Suppressor macrophage treated with lipopolysaccharide for 4 hours (primary cell): ENCODE data around the gene UST.
A peak's percentile ranks its signal among the peaks of the same experiment; 100 is the strongest.
"Not testable (repeated sequence)": the region's sequence is repeated elsewhere in the genome, so short reads cannot be mapped to it uniquely, and the experiment has no call there.

Experiments
- DNase-seq: peaks from one replicate; pipeline ENCODE4 v3.0.0-alpha.2; 2020

Gene UST

DNA sequence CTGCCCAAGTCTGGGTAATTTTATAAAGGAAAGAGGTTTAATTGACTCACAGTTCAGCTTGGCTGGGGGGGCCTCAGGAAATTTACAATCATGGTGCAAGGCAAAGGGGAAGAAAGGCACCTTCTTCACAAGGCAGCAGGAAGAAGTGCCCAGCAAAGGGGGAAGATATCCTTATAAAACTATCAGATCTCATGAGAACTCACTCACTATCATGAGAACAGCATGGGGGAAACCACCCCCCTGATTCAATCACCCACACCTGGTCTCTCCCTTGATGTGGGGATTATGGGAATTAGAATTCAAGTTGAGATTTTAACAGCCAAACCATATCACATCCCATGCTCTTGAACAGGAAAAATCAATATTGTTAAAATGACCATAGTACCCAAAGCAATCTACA, 355.5 kb downstream of the UST start:
- no peak for DNase-seq

DNA sequence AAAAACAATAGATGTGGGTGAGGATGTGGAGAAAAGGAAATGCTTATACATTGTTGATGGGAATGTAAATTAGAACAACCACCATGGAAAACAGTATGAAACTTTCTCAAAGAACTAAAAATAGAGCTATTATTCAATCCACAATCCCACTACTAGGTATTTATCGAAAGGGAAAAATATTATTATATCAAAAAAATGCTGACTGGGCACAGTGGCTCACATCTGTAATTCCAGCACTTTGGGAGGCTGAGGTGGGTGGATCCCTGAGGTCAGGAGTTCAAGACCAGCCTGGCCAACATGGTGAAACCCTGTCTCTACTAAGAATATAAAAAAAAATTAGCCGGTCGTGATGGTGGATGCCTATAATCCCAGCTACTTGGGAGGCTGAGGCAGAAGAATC, 357.1 kb downstream of the UST start:
- DNase-seq = not testable (repeated sequence)

DNA sequence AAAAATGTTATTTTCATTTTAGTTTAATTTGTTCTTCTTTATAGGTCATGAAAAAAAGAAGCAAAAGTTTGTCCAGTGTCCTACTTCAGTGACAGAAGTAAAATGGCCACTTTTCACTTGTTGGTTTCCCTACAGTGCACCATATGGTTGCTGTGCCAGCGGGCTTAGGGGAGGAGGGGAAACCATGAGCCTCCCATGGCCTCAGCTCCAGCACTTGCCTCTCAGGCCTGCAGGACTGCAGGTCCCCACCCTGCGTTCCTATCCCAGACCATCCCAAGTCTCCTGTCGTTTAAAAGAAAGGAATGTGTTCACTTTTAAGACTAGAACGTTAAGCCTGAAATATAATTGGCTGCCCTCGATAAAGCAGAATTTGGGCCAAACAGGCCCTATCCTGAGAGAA, 360.7 kb downstream of the UST start:
- no peak for DNase-seq

DNA sequence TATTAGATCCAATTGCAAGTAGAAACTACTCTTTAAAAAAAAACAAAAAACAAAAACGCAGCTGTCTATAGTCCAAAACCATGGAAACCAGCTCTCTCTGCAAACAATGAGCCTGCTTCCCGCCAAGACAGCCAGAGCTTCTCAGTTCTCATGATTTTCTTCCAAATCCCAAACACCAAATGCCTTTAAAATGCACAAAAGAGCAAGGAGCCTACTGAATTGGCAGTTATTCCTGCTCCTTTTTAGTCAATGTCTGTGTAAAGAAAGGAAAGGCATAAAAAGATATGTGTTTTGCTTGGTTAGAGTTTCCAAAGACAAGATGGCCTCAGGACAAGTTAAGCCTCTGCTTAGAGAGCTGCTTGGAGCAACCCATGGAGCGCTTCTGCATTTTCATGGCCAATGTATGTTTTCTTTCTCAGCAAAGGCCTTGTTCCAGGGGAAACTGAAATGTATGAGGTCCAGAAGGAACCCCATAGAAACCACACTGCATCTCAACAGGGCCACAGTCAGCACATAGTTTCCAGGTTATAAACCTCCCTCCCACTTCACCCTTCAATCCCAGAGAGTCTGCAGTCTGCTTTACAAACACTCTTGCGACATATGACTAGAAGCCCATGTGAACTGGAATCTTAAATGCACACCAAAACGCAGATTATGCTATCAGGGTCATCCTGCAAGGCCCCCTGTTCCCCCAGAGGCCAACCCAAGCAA, 361.4 kb downstream of the UST start:
- DNase-seq = no peak

DNA sequence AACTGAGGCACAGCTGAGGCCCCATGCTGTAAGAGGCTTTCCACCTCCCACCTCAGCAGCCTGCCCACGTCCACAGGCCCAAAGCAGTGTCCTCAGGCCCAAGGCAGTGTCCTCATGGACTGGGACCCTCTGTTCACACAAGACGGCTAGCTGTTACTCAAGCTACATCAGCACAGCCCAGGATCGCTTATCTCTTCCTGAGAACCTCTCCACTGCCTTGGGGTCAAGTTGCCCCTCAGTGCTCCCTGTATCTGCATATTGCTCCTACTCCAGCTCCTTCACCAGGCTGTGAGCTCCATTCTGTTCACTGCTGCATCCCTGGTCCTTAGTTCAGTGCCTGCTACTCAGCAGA, 361.9 kb downstream of the UST start:
- DNase-seq = no peak

DNA sequence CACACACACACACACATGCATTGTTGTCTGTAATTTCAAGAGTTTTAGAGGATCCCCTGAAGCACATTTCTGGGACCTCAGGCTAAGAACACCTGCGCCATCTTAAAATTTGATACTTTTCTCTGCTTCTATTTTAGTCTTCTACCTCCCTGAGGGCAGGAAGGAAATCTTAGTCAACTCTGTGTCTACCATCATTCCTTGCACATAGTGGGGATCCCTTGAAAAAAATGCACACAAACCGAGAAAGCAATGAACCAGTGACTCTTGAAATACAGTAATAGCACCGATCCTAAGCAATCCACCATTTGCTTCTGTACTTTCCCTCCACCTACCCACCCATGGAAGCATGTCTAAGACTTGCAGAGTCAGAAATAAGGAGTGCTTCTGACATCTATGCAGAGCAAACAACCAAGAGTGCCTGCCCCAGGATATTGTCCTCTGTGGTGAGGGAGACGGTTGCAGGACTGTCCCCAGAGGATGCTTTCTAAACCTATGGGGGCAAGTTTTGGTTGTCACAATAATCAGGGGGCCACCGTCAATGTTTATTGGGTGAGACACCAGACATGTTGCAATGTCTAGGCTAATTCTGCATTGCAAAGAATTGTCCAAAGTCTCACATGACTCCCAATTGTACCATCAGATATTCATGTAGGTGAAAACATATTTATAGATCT, 362.7 kb downstream of the UST start:
- no peak for DNase-seq

DNA sequence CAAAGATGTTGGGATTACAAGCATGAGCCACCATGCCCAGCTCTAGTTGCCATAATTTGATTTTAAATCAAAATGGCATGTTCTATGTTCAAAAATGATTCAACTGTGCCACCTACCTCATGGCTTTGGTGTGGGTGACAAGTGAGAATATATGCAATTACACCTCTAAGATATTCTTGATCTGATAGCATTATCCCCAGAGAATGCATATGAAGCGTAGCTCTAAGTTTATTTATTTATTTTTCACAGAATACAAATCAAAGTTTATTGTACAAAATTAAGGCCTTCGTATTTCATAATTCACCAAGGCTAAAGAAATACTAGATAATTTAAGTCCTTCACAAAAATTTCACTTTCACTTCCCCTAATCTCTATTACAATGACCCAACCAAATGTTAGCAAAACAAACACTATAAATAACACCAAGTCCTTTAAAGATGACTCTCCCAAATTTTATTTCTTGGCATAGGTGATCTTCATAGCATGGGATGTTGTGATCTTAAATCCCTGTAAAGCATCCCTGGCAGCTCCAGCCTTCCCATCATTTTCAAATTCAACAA, 364.8 kb downstream of the UST start:
- DNase-seq = peak; percentile 70

DNA sequence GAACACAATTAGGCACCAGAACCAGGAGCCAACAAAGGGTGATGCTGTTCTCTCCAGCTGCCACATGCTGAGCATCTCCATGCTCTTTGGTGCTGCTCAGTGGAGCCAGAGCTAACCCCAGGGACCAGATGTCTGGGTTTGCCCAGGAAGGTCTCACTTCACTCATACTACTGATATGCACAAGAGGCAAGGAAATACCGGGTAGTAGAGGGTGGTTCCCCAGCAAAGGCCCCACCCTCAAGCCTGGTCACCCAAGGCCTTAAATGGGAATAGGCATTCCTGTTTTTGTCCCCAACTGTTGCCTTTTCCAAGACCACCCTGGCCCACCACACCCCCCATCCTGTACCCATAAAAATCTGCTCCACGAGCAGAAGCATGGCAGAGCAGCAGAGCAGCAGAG, 366.1 kb downstream of the UST start:
- DNase-seq = no peak

DNA sequence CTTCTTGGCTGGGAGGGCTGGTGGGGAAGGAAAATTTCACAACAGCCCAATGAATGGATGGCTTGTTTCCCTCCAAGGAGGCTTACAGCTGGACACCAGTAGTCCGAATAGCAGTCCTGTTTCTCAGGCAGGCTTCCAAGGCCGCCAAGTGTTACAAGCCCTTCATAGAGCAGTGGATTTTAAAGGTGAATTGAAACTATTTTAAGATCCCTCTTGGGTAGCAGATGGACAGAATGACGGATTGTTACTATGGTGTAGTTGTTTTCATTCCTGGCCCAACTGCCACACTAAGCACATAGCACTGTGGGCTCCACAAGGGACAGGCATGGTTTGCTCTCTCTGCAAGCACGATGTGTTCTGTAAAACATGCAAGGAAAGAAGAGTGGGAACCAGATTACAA, 367.3 kb downstream of the UST start:
- no peak for DNase-seq

DNA sequence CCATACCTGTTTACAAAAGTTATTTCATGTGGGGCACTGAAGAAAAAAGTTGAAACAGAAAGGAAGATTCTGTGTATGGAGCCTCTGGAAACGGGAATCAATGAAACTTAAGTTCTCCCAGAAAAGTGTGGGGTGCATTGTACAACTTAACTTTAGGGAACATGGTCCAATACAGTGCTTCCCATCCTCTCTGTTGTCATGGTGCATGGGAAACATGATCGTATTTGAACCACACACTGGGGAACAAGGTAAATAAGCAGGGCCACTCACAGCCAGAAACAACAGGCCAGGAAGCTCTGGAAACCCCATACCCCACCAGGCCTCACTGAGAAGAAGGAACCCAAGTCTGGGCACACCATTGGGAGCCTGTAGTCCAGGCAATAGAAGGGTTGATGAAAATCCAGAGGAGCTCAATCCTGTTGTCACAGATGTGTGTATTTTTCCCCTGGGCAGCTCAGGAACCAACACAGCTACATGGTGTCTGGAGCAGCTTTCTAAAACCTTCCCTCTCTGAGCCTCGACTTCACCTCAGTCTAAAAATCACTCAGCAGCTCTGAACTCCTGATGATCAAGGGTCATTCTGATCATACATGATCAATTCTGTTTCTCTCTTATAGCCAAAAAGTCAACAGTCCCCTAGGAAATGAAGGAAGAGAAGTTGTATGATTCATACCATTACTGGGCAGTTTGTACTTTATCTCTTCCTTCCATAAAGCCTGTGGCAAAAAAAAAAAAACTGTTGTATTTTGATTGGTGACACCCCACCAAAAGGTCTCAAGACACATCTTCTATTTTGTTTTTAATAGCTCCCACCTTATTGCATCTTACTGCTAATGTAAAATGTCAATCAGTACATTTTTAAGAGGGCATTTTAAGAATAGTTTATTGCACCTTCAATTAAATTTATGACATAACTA, 372.2 kb downstream of the UST start:
- DNase-seq = no peak

DNA sequence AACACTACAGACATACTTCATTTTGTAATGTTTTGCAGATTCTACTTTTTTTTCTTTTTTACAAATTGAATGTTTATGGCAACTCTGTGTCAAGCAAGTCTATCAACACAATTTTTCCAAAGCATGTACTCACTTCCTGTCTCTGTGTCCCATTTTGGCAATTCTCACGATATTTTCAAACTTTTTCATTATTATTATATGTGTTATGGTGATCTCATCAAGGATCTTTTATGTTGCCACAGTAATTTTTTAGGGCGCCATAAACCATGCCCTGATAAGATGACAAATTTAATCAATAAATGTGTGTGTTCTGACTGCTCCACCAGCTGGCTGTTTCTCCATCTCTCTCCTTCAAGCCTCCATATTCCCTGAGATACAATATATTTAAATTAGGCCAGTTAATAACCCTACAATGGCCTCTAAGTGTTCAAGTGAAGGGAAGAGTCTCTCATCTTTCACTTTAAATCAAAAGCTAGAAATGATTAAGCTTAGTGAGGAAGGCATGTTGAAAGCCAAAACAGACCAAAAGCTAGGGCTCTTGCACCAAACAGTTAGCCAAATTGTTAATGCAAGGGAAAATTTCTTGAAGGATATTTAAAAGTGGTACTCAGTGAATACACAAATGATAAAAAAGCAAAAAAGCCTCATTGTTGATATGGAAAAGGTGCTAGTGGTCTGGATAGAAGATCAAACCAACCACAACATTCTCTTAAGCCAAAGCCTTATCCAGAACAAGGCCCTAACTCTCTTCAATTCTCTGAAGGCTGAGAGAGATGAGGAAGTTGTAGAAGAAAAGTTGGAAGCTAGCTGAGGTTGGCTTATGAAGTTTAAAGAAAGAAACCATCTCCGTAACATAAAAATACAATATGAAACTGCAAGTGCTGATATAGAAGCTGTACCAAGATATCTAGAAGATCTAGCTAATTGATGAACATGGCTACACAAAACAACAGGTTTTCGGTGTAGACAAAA, 376.3 kb downstream of the UST start:
- DNase-seq = no peak

DNA sequence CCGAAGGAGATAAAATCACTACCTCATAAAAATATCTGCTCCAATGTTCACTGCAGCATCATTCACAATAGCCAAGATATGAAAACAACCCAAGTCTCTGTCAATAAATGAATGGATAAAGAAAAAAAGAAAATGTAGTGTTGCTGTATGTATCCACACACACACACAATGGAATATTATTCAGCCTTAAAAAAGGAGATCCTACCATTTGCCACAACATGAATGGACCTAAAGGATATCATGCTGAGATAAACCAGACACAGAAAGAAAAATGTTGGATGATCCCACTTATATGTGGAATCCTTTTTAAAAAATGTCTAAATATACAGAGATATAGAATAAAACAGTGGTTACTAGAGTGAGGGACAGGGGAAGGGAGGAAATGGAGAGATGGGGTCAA, 378.5 kb downstream of the UST start:
- no peak for DNase-seq
